Fibroblast of skin of right quadriceps (primary cell): ENCODE data around the gene TECTA.

Experiments
- DNase-seq: peaks from one replicate; pipeline ENCODE4 v3.0.0-alpha.2; 2013

The TECTA gene, protein sequence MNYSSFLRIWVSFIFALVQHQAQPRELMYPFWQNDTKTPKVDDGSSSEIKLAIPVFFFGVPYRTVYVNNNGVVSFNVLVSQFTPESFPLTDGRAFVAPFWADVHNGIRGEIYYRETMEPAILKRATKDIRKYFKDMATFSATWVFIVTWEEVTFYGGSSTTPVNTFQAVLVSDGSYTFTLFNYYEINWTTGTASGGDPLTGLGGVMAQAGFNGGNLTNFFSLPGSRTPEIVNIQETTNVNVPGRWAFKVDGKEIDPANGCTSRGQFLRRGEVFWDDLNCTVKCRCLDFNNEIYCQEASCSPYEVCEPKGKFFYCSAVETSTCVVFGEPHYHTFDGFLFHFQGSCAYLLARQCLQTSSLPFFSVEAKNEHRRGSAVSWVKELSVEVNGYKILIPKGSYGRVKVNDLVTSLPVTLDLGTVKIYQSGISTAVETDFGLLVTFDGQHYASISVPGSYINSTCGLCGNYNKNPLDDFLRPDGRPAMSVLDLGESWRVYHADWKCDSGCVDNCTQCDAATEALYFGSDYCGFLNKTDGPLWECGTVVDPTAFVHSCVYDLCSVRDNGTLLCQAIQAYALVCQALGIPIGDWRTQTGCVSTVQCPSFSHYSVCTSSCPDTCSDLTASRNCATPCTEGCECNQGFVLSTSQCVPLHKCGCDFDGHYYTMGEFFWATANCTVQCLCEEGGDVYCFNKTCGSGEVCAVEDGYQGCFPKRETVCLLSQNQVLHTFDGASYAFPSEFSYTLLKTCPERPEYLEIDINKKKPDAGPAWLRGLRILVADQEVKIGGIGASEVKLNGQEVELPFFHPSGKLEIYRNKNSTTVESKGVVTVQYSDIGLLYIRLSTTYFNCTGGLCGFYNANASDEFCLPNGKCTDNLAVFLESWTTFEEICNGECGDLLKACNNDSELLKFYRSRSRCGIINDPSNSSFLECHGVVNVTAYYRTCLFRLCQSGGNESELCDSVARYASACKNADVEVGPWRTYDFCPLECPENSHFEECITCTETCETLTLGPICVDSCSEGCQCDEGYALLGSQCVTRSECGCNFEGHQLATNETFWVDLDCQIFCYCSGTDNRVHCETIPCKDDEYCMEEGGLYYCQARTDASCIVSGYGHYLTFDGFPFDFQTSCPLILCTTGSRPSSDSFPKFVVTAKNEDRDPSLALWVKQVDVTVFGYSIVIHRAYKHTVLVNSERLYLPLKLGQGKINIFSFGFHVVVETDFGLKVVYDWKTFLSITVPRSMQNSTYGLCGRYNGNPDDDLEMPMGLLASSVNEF (N-terminal part only)

DNA sequence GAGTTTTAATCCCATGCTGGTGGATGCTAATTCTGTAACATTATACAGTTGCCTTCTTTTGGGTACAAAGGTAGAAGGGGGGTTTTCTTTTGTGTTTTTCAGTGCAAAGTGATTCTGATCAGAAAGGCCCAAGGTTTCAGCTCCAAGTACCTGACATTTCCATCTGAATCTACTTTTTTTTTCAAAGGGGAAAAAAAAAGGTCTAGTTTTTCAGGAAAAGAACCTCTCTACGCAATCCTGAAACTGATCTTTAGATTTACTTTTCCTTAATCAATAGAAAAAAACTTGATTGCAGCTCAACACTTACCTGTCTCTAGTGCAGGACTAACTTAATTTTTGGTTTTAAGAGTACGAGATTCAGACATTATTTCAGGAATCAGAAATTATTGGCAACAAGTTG is at the start of gene TECTA:
TECTA (plus strand) TSS at position 301 of the 400 bp plus-strand sequence. CDS start 1,423 bp downstream, outside the sequence.
- DNase-seq: no peak

DNA sequence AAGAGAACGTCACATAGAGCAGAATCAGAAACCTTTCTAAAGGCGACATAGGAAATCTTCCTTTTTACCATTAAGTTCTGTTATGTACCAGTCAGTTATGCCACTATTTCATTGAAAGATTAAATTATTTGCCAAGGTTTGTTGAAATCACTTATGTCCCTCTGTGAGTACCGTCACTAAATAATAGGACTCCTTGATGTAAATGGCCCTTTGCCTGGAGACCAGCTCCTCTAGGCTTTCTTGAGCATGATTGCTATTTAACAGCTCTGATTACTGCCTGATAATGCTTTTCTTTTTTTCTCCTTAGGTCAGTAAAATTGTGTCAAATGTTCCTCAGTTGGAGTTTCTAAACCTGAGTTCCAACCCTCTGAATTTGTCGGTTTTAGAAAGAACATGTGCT is 47.8 kb upstream of the TECTA start:
- DNase-seq: no peak

DNA sequence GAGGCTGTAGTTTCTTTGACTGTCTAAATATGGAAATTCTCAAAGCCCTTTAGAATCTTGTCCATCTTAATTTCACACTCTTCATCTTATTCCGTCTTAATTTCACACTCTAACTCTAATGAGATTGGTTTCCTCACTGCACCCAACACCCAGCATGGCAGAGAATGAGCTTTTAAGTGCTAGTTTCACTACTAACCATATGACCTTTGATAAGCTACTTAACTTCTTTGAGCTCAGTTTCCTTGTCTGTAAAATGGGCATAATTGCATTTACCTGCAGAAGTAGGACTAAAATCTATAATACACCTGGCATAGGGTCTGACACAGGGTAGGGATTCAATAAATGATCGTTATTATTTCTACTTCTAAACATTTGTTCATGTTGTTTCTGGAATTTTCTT is 46.8 kb upstream of the TECTA start:
- no peak for DNase-seq

DNA sequence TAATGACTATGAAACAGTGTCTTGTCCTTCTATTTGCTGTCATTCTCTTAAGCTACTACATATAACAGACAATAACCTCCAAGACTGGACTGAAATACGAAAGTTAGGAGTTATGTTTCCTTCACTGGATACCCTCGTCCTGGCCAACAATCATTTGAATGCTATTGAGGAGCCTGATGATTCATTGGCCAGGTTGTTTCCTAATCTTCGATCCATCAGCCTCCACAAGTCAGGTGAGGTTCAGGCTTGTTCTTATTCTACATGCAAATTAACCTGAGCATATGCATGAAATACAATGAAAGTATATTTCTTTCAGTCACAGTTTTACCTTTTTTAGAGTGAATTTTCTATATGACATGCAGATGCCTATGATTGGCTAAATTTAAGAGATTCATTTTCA is 46.0 kb upstream of the TECTA start:
- no peak for DNase-seq

DNA sequence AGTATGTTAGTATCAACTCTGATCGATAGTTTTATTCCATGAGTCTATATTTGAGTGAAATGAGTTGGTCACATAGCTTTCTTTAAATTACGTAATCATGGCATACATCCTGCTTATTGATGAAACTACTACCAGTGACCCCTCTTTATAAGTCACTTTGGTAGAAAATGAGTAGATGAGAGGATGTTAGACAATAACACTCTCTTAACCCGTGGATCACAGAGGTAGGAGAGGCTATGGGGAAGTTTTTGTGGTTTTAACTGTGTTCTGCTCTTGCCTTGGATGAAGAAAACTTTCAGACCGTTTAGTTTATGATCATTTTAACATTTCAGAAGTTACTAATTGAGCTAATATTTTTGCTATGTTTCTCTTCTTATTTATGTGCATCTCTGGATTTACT is 43.1 kb upstream of the TECTA start:
- no peak for DNase-seq

DNA sequence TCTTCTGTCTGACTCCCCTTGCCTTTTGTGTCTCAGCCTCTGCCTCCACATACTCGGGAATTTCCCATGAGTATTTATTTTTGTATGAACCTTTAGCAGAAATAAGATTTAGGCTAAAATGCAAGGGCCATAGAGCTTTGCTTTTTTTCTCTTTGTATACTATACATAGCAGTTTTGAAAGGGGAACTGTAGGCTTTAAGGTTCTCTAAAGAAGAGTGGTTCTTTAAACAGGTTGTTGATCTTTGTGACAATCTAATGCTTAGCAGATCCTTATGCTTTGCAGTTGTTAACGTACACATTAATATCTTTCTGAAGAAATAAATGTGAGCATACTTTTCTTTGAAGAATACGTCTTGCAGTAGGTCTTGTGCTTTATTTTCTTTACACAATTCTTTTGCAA is 42.1 kb upstream of the TECTA start:
- DNase-seq: no peak

DNA sequence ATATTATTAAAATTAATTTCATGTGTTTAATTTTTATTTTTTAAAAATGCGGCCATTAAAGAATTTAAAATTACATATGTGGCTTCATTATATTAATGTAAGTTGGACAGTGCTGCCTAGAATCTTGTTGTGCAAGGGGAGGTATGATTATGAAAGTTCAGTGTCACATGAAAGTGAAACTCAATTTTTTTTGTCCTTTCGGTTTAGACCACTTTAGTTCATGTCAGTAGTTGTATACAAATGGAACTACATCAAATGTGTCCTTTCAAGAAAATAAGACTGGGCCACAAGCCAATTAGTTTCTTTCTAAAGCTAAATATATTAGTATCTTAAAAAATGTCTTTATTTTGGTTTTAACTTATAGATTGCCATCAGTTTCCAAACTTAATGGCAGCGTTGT is 41.4 kb upstream of the TECTA start:
- DNase-seq: no peak

DNA sequence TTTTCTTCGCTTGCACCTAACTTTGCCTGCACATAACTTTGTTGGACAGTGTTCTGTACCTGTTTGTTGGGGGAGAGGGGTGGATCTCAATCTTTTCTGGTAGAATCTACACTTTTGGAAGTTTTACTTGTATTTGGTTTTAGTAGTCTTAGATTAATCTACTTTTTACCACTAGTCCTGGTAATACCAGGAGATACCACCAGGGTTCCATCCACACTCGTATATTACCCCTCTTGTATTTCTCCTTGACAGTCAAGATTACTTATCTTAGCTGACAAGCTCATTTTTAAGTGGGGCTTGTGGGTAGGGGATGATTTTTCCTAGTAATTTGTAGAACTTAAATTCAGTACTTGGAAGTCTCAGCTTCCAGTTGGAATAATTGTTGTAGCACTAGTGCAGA is 37.3 kb upstream of the TECTA start:
- no peak for DNase-seq

DNA sequence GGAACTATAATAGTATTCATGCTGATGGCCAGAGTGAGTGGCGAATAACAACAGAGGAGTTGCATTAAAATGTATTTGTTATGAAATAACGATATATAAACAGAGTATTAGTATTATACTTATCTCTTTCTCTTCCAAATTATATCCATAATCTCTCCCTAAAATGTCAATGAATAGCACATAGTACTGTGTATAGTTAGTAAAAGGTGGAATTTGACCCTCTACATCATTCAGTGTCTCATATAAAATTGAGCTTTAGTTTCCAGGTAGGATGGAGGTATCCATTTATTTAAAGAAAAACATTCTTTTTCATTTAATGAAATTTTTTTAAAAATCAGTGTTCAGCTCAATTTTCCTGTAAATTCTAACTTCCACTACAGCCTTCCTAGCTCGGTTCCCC is 34.4 kb upstream of the TECTA start:
- no peak for DNase-seq

DNA sequence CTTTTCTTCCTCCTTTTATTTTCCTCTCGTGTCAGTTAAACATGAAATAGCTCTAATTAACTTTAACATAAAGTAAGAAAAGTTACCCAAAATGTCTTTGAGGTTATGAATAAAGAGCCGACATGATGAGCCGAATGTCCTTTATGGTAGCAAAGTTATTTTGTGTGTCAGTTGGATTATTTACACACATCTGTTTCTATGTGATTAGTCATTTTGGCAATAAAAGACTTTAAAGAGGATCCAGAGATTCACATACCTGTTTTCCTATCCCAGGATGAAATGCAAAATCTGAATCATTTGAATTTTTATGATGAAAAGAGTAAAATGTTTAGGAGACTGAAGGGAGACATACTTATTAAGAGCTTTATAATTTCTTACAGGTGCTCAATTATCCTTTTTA is 34.0 kb upstream of the TECTA start:
- no peak for DNase-seq

DNA sequence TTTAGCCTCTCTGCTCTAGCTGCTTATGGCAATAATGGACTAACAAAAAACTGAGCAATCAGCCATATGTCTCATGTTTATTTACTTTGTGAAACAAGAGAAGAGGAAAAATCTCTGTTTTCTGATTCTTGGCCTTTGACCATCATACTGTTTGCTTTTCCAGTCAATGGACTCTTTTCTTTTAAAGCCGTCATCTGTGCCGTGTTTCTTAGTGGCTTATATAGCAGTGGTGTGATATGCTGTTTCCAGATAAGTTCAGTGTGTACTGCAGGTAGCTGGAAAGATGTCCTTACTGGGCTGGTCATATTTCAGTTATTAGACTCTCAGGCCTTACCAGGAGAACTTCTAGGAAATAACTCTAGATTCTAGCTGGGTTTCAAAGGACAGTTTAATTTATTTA is 33.6 kb upstream of the TECTA start:
- DNase-seq: no peak

DNA sequence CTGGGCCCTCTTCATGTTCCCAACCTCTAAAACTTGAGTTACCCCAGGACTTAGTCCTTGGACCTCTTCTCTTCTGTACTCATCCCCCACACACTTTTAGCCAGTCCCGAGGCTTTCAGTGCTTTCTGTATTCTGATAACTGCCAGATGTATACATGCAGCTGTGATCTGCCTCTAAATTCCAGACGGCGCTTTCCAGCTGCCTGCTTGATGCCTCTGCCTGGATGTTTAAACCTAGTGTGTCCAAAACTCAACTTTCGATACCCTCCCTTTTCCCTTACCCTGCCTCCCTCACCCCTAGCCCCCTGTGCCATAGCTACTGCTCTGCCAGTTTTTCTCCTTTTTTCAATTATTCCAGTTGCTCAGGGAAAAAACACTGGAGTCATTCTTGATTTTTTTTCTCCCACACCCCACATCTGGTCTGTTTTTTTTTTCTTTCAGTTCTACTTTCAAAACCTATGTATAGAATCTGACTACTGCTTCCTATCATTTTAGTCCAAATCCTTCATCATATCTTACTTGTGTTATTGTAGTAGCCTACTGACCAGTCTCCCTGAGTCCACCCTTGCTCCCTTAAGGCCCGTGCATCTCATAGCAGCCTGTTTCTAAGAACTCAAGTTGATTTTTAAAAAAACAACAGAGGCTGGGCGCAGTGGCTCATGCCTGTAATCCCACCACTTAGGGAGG is 32.9 kb upstream of the TECTA start:
- DNase-seq: no peak

DNA sequence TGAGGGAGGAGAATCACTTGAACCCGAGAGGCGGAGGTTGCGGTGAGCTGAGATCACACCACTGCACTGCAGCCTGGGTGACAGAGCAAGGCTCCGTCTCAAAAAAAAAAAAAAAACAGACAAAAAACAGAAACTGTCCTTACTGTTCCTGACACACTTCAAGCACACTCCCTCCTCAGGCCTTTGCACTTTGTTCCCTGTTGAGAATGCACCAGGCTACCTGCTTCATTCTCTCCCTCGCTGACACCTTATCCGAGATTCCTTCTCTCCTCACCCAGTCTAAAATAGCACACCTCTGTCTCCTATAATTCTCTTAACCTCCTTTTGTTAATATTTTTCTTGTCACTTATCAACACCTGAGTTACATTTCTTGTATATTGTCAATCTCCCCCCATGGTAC is 32.3 kb upstream of the TECTA start:
- DNase-seq: no peak

DNA sequence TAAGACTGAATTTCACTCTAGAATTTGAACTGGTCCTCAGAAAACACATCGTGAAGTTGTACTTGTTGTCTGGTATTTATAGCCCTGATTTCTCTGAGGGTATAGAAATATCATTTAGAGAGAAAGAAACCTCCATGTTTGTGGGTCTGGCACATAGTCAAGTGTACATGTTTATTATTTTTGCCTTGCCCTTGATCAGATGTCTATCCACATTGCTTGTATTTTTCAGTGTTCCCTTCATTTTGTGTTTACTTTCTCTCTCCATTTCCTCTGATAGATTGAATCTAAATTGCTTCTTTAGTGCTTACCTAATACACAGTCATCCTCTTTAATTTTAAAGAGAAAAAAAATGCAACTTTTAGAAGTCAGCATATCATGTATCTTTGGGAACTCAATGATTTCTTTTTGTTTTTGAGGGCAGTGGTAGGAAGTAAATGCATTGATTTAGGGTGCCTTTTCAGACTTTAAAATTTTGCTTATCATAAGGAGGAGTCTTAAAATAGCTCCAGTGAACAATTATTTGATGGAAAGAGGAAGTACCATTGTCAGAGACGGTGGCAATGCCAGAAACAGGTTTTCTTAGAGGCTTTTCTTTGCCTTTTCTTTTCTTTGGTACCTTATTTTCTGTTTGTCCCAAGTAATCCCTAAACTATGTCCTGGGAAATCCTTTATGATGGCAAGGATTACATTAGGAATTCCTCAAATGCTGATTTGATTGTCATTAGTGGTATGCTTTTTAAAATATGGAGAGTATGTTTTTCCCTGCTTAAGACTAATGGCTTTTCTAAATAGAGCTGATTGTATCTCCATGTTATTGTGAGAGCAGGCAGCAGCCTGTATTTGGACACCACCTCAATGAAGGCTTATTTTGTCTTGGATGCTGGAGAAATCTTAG is 29.8 kb upstream of the TECTA start:
- DNase-seq: no peak

DNA sequence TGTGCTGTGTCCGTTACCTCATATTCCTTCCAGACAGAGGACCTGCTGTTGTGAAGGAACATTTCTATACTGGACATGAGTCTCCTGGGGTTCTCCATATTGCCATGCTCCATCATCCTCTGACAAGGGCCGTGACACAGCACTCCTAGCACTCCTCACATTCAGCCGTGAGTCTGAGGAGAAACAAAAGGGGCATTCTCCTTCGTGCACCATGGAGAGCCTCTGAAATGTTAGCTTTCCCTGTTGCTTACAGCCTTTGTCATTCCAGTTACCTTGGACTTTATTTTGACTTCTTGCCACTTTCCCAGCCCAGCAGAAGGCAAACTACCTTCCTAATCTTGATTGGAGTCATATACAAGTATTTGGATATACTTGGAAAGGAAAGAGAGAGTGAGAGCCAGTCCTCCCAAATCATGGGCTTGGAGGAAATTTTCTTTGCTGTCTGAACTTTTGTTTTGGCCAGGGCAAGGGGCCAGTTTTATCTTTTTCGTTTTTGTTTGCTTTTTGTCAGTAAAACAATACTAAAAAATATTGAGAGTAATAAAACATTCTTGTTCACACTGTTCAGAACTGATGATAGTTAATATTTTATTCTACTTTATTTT is 29.1 kb upstream of the TECTA start:
- no peak for DNase-seq

DNA sequence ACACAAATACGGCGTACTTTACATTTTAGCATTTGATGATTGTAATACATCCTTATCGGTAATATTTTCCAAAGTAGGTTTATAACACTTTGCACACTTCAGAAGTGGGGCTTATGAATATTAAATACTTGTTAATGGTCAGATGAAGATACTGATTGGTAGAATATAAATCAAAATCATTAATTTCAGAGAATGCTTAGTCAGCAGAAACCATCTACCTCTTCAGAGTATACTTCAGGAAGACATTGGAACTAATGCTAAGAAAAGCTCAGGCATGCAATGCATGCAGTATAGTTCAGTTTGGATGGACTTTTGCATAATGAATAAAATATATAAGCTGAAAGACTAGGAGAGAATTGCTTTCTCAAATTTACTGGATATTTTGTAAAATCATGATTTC is 19.7 kb upstream of the TECTA start:
- no peak for DNase-seq

DNA sequence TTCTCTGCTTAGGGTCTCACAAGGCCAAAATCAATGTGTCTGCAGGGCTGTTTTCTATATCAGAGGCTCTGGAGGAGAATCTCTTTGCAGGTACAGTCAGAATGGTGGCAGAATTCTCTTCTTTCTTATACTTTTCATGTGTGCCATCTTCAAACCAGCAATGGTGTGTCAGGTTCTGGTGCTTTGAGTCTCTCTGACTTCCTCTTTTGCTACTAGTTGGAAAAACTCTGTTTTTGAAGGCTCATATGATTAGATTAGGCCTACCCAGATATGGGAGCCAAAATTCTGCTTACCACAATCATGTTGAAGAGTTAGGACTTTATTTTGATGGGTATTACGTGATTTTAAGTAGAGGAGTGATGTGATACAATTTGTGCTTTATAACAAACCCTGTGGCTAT is 18.8 kb upstream of the TECTA start:
- DNase-seq: no peak

DNA sequence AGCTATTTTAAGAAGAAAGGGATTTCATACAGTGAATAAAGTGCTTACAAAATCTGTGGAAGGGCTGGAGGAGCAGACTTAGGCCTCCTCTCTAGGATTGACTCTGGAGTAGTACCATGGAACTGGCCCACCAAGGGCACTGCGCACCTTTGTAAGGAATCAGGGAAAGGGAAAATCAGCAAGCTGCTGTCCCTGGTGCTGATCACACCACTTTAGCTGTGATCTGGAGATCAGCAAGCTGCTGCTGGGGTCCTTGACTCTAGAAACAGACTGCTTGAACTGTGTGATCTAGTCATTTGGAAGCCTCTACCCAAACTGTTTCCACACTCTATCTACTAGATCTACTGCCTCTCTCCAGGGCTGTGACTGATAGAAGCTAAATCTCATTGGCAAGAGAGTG is 18.4 kb upstream of the TECTA start:
- peak; percentile 13 for DNase-seq

DNA sequence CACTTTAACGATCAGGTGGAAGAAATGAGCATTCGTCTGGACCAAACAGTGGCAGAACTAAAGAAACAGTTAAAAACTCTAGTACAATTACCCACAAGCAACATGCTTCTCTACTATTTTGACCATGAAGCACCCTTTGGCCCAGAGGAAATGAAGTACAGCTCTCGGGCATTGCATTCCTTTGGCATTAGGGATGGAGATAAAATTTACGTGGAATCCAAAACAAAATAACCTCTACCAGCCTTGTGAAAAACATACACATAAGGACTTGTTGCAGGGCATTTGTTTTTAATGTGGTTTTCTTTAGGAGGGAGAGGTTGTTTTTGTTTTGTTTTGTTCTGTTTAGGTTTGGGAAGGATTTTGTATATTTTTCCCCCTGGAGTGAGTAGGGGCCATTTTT is 14.2 kb upstream of the TECTA start:
- no peak for DNase-seq

DNA sequence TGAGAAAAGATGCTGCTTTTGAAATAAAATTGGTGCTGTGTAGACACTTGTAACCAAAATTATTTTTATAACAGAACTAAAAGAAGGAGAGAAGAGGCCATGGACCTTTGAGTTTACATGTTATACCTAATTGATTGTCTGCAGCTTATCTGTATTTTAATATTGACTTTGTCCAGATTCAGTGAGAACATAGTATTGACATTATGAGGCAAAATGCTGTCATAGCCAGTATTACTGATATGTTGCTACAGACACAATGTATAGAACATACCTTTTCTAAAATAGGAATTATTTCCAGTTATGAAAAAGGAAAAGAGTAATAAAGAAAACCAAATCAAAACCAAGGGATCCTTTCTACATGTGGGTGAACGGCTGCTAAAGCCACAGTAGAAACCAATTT is 11.5 kb upstream of the TECTA start:
- DNase-seq: no peak

DNA sequence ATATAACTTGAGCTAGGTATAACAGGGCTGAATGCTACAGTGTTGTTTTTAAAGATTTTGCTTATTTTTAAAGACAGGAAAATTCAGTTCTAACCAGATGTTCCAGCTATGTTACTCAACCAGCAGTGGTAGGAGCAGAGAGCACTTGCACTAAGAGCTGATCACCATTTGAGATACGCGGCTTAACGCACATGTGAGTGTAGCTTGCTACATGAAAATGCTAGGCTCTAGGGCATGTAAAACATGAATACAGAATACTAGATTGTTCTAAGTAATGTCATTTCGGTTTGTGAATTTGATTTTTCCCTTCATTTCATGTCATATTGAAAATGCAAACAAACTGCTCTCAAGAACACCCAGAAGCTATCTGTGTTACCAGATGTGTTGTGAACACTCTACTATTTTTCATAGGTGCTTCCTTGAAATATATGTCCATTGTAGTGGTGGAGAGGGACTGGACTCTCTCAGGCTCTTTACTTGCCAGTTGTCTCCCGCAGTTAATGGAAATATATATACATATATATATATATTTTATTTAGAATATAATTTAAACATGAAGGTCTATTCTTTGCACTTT is 10.8 kb upstream of the TECTA start:
- DNase-seq: no peak
